Measurements from ENCODE around the gene ARMC3. TPM values are rescaled to one million over a fixed set of nuclear protein-coding genes. Genes with fewer than 3 reads are reported as not detected.

The ARMC3 gene
- total and polyA plus RNA-seq, 8 donors: 1.6 to 10.0 (median 8.4) TPM; not detected in 1

DNA sequence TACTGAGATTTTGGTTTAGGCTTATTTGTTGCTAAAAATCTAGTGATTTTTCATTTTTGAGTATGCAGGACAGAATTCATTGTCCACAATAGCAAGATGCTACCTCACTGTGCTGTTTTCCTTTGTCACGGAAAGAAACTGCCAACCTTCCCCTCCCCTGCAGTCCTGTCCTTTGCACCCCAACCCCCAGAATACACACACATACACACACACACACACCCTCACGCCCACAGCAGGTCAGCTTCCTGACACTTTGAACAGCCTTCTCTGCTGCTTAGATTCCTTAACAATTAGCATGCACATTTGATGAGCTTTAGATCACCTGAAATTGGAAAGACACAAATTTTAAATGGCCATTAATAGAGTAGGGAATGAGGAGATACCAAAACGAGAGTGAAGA is 32.1 kb downstream of the ARMC3 start:
- intact Hi-C loops (cut with DNase I): no loop called here

DNA sequence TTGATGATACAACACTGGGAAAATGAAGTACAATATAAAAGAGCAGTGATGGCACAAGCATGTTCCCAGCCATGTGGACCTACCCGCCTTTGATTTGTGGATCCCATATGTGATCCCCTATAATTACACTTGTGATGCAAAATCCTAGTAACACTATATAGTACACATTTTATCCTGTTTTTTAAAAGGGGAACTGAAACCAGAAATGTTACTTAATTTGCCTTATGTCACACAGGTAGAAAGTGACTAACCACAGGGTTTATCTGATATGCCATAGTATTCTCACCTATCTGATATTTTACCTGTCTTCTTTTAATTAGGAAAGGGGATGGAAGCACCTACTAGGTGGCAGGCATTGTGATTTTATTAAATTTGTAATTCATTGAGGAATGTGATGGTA is 35.0 kb downstream of the ARMC3 start:
- H3K36me3 ChIP-seq: no peaks in the 10 kb centered on the region
- intact Hi-C loops (cut with DNase I): no loop called here
- no peaks in the 10 kb centered on the region for H3K4me1 ChIP-seq
- H3K27ac ChIP-seq: no peak overlapping the region
- H3K9me3 ChIP-seq: no peaks in the 10 kb centered on the region
- H3K27me3 ChIP-seq: no peaks in the 10 kb centered on the region
- TF ChIP-seq, protein P1, sequence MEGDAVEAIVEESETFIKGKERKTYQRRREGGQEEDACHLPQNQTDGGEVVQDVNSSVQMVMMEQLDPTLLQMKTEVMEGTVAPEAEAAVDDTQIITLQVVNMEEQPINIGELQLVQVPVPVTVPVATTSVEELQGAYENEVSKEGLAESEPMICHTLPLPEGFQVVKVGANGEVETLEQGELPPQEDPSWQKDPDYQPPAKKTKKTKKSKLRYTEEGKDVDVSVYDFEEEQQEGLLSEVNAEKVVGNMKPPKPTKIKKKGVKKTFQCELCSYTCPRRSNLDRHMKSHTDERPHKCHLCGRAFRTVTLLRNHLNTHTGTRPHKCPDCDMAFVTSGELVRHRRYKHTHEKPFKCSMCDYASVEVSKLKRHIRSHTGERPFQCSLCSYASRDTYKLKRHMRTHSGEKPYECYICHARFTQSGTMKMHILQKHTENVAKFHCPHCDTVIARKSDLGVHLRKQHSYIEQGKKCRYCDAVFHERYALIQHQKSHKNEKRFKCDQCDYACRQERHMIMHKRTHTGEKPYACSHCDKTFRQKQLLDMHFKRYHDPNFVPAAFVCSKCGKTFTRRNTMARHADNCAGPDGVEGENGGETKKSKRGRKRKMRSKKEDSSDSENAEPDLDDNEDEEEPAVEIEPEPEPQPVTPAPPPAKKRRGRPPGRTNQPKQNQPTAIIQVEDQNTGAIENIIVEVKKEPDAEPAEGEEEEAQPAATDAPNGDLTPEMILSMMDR (IDR thresholded peaks at IDR 0.05): no peak
- no peak overlapping the region for H3K4me3 ChIP-seq
- ATAC-seq: no peak
- DNase-seq: no peak

More for the DNA sequence above, 32.1 kb downstream of the ARMC3 start:
- Histone ChIP-seq H3K9me3 (no peaks in the 10 kb centered on the region), H3K4me1 (no peaks in the 10 kb centered on the region), H3K4me3 (no peak overlapping the region), H3K27ac (no peak overlapping the region), H3K36me3 (no peaks in the 10 kb centered on the region), H3K27me3 (no peaks in the 10 kb centered on the region)
- TF ChIP-seq, protein P1 (IDR thresholded peaks at IDR 0.05): no peak
- DNase-seq: no peak
- ATAC-seq: no peak

DNA sequence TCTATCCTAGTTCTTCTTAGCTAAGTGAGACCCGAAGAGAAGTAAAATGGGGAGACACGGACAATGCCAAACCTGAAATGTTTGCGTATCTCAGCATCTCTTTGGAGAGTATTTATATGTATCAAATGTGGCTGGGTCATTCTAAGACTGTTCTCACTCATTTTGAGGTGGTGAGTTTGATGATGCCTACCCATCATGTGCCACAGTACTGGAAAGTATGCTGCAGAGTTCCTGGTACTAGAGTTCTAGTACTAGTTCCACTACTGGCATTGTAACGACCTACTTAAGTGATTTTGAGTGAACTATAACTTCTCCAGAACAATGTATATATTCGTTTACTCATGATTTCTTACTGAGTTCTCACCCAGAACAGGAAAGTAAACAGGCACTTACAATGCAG is 41.9 kb downstream of the ARMC3 start:
- Histone ChIP-seq H3K4me1 (no peaks in the 10 kb centered on the region), H3K36me3 (no peaks in the 10 kb centered on the region), H3K27me3 (no peaks in the 10 kb centered on the region), H3K27ac (no peak overlapping the region), H3K4me3 (no peak overlapping the region), H3K9me3 (no peaks in the 10 kb centered on the region)
- TF ChIP-seq, protein P1 (IDR thresholded peaks at IDR 0.05): no peak
- no peak for DNase-seq
- no peak for ATAC-seq
- intact Hi-C loops (cut with DNase I): no loop called here

DNA sequence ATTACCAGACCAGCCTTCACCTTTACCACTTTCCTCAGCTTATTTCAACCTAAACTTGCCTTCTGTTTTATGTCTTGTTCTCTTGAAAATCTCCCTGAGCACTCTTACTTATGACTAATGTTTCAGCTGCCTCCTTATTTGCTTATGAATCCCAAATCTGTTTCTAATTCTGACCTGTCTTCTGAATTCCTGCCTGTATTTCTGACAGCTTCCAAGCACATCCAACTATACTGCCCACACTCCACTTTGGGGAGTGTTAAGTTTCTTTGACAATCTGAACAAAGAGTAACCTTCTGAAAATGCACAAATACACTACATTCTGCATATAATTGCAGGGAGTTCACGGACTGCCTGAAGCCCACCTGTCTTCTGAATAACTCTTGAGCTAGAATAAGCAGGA is 48.7 kb downstream of the ARMC3 start:
- DNase-seq (no peak), ATAC-seq (no peak)
- TF ChIP-seq, protein P1 (IDR thresholded peaks at IDR 0.05): no peak
- intact Hi-C loops (cut with DNase I): no loop called here
- Histone ChIP-seq H3K27ac (no peak overlapping the region), H3K9me3 (no peaks in the 10 kb centered on the region), H3K27me3 (no peaks in the 10 kb centered on the region), H3K4me1 (no peaks in the 10 kb centered on the region), H3K4me3 (no peak overlapping the region), H3K36me3 (no peaks in the 10 kb centered on the region)

DNA sequence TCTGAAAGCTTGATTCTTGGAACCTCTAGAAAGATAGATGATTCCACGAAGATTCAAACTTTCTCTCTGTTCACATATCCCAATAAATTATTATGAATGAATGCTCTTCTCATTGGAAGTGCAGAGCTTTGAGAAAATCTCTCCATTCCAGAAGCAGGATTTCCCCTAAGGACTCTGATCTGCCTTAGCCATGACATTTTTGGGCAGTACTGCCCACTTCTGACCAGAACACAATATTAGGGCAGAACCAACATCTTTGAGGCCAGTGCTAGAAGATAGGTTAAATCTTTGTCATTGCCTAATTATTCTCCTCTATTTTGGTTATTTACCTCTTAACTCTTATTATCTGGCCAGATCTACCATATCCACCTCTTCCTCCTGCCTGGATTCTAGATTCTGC is 49.9 kb downstream of the ARMC3 start:
- TF ChIP-seq, protein P1 (IDR thresholded peaks at IDR 0.05): no peak
- no peak for DNase-seq
- intact Hi-C loops (cut with DNase I): no loop called here

More for the DNA sequence above, 49.9 kb downstream of the ARMC3 start:
- no peak overlapping the region for H3K4me3 ChIP-seq
- H3K9me3 ChIP-seq: no peaks in the 10 kb centered on the region
- H3K27ac ChIP-seq: no peak overlapping the region
- no peak for ATAC-seq
- H3K27me3 ChIP-seq: no peaks in the 10 kb centered on the region
- no peaks in the 10 kb centered on the region for H3K4me1 ChIP-seq
- no peaks in the 10 kb centered on the region for H3K36me3 ChIP-seq

Data from left lung (tissue), 10 donors.